ENCODE data around the gene BTBD19. TPM values are rescaled to one million over a fixed set of nuclear protein-coding genes. Genes with fewer than 3 reads are reported as not detected.
A peak's percentile ranks its signal among the peaks of the same experiment; 100 is the strongest.
"Not testable (repeated sequence)": the region's sequence is repeated elsewhere in the genome, so short reads cannot be mapped to it uniquely, and the experiment has no call there.

The BTBD19 gene
- total RNA-seq, 6 experiments from 2014 or later: 12.2 to 21.4 (median 13.9) TPM

GRCh38 chr1:44811234-44811633 lies 2.9 kb downstream of the BTBD19 start:
- Mint-ChIP-seq H3K4me3 (peak overlapping the region; percentile 70), H3K4me1 (ENCODE audit: low read depth) (peaks cover 79% of the 10 kb centered on the region), H3K27me3 (ENCODE audit: insufficient read depth) (peaks cover 41% of the 10 kb centered on the region), H3K36me3 (ENCODE audit: low read depth) (peaks cover 37% of the 10 kb centered on the region), H3K9me3 (no peaks in the 10 kb centered on the region), H3K27ac (peak overlapping the region; percentile 100)
- TF ChIP-seq CTCF (IDR thresholded peaks at IDR 0.05): peak; percentile 22; the same call in 1 of the 2 replicates
- DNase-seq: no peak

GRCh38 chr1:44812822-44813543 lies 4.7 kb downstream of the BTBD19 start:
- no peak overlapping the region for H3K4me3 Mint-ChIP-seq
- peaks cover 77% of the 10 kb centered on the region for H3K4me1 Mint-ChIP-seq (ENCODE audit: low read depth)
- no peaks in the 10 kb centered on the region for H3K9me3 Mint-ChIP-seq
- H3K27me3 Mint-ChIP-seq (ENCODE audit: insufficient read depth): peaks cover 38% of the 10 kb centered on the region
- peaks cover 43% of the 10 kb centered on the region for H3K36me3 Mint-ChIP-seq (ENCODE audit: low read depth)
- TF ChIP-seq CTCF (IDR thresholded peaks at IDR 0.05): no peak
- DNase-seq: no peak
- H3K27ac Mint-ChIP-seq: peak overlapping the region; percentile 100

GRCh38 chr1:44815926-44816325 lies 7.6 kb downstream of the BTBD19 start:
- H3K9me3 Mint-ChIP-seq, H3K4me3 Mint-ChIP-seq, H3K27ac Mint-ChIP-seq, DNase-seq: not testable (repeated sequence)
- H3K36me3 Mint-ChIP-seq (ENCODE audit: low read depth): peaks cover 38% of the 10 kb centered on the region
- H3K4me1 Mint-ChIP-seq (ENCODE audit: low read depth): peaks cover 77% of the 10 kb centered on the region
- H3K27me3 Mint-ChIP-seq (ENCODE audit: insufficient read depth): peaks cover 37% of the 10 kb centered on the region

- no peak for TF ChIP-seq CTCF (IDR thresholded peaks at IDR 0.05)
- Mint-ChIP-seq H3K27ac (no peak overlapping the region), H3K27me3 (ENCODE audit: insufficient read depth) (peaks cover 30% of the 10 kb centered on the region), H3K4me3 (peak overlapping the region; percentile 15; the same call in 1 of the 2 replicates), H3K9me3 (no peaks in the 10 kb centered on the region), H3K4me1 (ENCODE audit: low read depth) (peaks cover 64% of the 10 kb centered on the region), H3K36me3 (ENCODE audit: low read depth) (peaks cover 33% of the 10 kb centered on the region)
- no peak for DNase-seq
Measured at GRCh38 chr1:44817307-44817706, 9.0 kb downstream of the BTBD19 start.

- DNase-seq: no peak
- H3K9me3 Mint-ChIP-seq: no peaks in the 10 kb centered on the region
- TF ChIP-seq CTCF (IDR thresholded peaks at IDR 0.05): no peak
- peaks cover 28% of the 10 kb centered on the region for H3K36me3 Mint-ChIP-seq (ENCODE audit: low read depth)
- H3K4me3 Mint-ChIP-seq: peak overlapping the region; percentile 87
- peaks cover 59% of the 10 kb centered on the region for H3K4me1 Mint-ChIP-seq (ENCODE audit: low read depth)
- peak overlapping the region; percentile 100 for H3K27ac Mint-ChIP-seq
- peaks cover 32% of the 10 kb centered on the region for H3K27me3 Mint-ChIP-seq (ENCODE audit: insufficient read depth)
Measured at GRCh38 chr1:44817771-44818495, 9.6 kb downstream of the BTBD19 start.

GRCh38 chr1:44819196-44819607 lies 10.9 kb downstream of the BTBD19 start:
- Mint-ChIP-seq H3K27me3 (ENCODE audit: insufficient read depth) (peaks cover 29% of the 10 kb centered on the region), H3K27ac (peak overlapping the region; percentile 100), H3K36me3 (ENCODE audit: low read depth) (peaks cover 28% of the 10 kb centered on the region), H3K4me3 (peak overlapping the region; percentile 87), H3K4me1 (ENCODE audit: low read depth) (peaks cover 55% of the 10 kb centered on the region), H3K9me3 (no peaks in the 10 kb centered on the region)
- peak; percentile 34 for TF ChIP-seq CTCF (IDR thresholded peaks at IDR 0.05)
- no peak for DNase-seq
